G401.6 (cell line): ENCODE data around the gene AOC1.

Source experiments
- FAIRE-seq: peaks from 2 replicates; lab custom pipeline; 2012; peaks lifted over from hg19 to GRCh38; lab: Jason Lieb, UNC

Gene AOC1

GRCh38 chr7:150835702-150836280 is 16.5 kb upstream of the AOC1 start:
- no peak for FAIRE-seq

GRCh38 chr7:150838965-150839650 is 13.2 kb upstream of the AOC1 start:
- FAIRE-seq: no peak

- FAIRE-seq: no peak
These were observed 10.3 kb upstream of the AOC1 start for GRCh38 chr7:150842018-150842417.

DNA sequence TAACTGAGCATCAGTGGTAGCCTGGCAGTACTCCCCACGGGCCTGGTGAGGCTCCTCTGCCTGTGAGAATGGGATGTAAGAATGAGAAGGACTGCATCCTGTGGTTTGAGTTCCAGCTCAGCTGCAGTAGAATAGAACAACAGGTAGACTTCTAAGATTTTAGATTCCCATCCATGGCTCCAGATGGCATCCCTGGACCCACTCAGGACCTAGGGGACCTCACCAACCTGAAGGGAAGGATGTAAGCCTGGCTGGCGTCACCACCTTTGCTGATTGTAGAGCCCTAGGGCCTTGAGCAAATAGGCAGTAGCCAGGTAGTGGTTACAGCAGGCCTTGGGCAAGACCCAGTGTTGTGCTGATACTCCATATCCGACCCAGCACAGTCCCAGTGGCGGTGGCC is 9.6 kb upstream of the AOC1 start:
- no peak for FAIRE-seq

DNA sequence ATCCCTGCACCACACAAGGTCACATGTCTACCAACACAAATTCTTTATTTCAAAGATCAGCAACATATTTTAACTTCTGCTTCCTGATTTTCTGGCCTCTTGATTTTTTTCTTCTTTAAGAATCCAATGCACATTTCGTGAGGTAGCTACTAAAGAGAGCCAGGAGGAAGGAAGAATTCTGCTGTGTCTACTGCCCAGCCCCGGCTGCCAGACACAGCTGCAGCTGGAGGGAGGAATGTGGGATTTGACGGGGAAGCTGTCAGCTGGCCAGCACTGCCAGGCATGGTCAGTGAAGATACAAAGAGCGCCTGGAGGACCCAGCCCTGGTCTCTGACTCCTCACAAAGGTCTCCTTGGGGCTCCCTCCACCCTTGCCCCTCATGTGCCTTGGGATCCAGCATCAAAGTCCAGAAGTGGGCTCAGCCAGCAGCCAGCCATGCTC is 6.9 kb upstream of the AOC1 start:
- no peak for FAIRE-seq

DNA sequence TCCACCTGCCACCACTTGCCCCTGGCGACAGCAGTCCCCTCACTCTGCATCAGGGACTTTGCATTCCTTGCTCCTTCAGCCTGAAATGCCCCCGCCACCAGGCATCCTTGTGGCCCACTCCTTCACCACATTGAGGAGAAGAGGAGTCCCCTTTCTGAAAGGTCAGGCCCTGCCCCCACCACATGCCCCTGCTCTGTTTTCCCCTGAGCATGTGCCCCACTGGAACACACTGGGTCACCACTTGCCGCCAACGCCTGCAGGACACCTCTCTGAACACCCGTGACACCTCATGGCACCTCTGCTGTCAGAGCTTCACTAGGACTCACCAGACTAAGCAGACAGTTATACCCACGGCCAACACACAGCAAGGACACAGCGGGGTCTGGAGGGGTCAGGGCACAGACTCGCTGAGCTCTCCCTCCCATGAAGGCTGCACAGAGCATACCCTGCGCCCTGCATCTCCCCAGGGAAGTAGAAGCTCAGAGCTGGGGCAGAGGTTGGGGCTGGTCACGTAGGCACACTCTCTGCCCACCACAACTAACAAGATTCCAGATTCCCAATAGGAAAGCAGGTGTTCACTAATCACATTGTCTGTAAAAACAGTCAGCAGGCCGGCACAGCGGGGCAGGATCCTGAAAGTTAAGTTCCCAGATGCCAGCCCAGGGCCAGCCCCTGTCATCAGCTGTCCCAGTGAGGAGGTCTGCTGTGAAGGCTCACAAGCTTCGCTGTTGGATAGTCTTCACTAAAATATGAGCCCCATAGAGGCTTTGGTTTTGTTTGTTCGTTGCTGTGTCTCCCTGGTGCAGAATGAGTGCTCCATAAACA is 5.8 kb upstream of the AOC1 start:
- no peak for FAIRE-seq

GRCh38 chr7:150847536-150847935 is 4.8 kb upstream of the AOC1 start:
- no peak for FAIRE-seq

GRCh38 chr7:150848111-150848510 is 4.2 kb upstream of the AOC1 start:
- no peak for FAIRE-seq

DNA sequence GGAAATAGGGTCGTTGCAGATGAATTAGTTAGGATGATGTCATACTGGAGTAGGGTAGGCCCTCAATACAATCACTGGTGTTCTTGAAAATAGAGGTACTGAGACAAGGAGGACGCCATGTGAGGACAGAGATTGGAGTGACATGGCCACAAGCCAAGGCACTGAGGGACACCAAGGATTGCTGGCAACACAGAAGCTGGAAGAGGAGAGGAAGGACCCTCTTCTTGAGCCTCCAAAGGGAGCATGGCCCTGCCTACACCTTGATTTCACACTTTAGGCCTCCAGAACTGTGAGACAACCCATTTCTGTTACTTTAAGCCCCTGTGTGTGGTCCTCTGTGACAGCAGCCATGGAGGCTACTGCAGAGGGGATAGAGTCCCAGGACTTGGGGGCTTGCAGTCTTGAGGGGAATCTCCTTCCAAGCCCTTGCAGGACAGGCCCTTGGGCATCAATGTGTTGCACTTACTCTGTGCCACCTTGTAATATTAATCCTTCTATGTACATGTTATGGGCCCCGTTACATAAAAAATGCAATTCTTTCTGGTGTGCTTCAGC is 3.7 kb upstream of the AOC1 start:
- FAIRE-seq: no peak

GRCh38 chr7:150849204-150849775 is 3.0 kb upstream of the AOC1 start:
- no peak for FAIRE-seq

GRCh38 chr7:150850273-150850672 is 2.0 kb upstream of the AOC1 start:
- no peak for FAIRE-seq

GRCh38 chr7:150851492-150852370 is 586 bp upstream of the AOC1 start:
- no peak for FAIRE-seq

DNA sequence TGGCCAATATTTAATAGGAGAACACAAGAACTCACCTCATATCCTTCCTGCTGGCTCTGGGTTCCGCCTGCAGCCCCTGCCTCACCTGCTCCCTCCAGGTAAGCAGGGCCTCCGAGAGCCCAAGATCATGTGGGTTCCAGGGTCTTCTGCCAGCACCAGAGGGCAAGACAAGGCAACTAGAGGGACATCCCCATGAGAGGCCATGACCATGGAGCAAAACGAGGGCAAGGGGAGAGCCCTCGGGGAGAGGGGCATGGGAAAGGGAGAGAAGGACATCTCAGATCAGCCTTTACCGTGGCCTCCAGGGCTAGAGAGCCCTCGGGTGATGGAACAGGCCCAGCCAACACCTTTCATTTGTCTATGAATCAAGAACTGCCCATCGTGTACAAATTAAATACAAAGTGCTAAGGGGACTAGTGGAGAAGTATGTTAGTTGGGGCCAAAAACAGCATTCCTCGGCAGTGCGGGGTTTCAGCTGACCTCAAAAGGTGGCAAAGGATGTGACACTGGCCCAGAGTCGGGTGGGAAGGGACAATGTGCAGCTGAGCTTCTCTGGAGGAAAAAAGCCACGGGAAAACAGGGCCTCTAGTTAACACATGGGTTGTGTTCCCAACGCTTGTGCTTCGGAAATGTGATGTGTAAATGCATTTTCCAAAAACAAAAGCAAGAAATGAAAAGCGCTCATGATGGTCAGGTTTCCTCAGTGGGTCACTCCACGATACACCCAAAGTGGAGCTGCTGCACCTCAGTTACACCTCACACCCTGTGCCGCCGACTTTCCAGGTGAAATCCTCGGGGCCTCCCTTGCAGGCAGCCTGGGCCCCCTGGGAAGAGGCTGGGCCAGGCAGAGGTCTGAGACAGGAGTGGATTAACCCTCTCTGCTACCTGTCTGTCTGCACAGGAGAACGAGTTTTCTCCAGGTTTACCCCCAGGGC is 2.0 kb downstream of the AOC1 start:
- FAIRE-seq: no peak

DNA sequence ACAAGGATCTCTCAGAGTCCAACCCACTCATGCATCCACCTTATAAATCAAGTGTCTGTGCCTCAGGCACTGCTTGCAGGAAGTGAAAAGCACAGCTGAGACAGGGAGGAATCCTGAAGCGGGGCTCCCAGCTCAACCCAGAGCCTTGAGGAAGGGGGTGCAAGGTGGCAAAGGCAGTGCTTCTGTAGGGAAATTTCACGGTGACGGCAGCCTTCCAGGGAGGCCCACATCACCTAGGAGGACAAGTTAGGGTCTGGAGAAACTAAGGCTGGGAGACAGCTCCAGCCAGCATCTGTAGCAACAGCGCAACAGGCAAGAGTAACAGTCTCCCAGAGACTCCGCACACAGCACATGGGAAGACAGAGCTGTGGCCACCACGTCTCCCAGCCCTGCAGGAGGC is 2.7 kb downstream of the AOC1 start:
- FAIRE-seq: no peak

DNA sequence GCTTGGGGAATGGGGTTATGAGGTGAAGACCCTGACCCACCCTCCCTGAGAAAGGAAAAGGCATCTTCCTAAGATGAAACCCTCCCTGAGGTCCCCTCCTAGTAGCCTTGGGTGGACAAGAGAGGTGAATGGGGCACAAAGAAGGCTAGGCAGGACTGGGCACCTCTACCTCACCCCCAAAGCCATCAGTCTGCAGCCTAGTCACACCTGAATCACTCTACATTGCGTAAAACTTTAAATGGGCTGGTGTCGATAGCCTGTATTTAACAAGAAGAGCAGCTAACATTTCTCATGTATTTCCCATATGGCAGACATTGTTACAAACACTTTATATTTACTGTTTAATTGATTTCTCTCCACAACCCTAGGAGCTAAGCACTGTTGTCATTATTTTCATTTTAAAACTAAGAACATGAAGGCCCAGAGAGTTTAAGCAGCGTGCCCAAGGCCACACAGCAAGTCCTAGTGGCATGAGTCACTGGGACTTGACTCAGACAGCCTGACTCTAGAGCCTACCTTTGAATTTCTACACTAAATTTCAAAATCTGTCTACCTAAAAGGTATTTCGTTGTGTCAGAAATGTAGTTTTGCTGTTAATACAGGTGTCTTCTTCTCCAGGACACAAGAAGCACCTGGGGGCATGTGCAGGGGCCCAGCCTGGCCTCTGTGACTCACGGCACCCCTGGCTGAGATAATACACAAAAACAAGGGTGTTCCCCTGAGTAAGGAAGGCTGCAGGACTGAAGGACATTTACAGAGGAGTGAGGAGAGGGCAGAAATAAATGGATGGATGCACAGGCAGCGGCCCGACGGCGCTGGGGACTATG is 3.4 kb downstream of the AOC1 start:
- FAIRE-seq: no peak

DNA sequence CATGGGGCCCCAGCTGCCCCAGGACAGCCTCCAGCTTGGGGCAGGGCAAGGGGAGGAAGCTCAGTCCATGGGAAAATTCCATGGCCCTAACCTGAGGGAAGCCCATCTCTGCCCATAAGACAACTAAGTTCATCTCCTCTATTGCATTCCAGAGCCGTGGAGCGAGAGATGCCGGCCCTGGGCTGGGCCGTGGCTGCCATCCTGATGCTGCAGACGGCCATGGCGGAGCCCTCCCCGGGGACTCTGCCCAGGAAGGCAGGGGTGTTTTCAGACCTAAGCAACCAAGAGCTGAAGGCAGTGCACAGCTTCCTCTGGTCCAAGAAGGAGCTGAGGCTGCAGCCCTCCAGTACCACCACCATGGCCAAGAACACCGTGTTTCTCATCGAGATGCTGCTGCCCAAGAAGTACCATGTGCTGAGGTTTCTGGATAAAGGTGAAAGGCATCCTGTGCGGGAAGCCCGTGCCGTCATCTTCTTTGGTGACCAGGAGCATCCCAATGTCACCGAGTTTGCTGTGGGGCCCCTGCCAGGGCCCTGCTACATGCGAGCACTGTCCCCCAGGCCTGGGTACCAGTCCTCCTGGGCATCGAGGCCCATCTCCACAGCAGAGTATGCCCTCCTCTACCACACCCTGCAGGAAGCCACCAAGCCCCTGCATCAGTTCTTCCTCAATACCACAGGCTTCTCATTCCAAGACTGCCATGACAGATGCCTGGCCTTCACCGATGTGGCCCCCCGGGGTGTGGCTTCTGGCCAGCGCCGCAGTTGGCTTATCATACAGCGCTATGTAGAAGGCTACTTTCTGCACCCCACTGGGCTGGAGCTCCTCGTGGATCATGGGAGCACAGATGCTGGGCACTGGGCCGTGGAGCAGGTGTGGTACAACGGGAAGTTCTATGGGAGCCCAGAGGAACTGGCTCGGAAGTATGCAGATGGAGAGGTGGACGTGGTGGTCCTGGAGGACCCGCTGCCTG is 4.3 kb downstream of the AOC1 start:
- no peak for FAIRE-seq

- no peak for FAIRE-seq
These were observed 5.1 kb downstream of the AOC1 start for GRCh38 chr7:150857276-150858055.
